Right lobe of liver (tissue), 6 donors: ENCODE measurements around the gene SLC4A5. TPM values are rescaled to one million over a fixed set of nuclear protein-coding genes. Genes with fewer than 3 reads are reported as not detected.

Source experiments
- ATAC-seq, 4 donors: fragments of 200-7000 bp; cut with Tn5 transposase; one replicate each; pipeline ENCODE4 v1.9.1; 2020; ENCODE audit warnings: mild to moderate bottlenecking in 4 of 4, moderate library complexity in 4 of 4
- DNase-seq, 3 donors: peaks; one replicate each; pipeline ENCODE4 v3.0.0-alpha.2; 2020
- H3K27ac ChIP-seq, 3 donors: fragments of 200-600 bp; one replicate each; pipeline ENCODE4 v1.8.0; 2022
- H3K27me3 ChIP-seq, 2 donors: fragments of 200-600 bp; one replicate each; pipeline ENCODE4 v1.8.0; 2022
- H3K36me3 ChIP-seq, 4 donors: fragments of 200-600 bp; sonication (generic) in 1 of 4; one replicate each; pipeline versions ENCODE4 v1.5.1 to v1.8.0; 2017 to 2022; ENCODE audit warnings: control low read depth in 1 of 4
- H3K4me1 ChIP-seq, 4 donors: fragments of 200-600 bp; sonication (generic) in 1 of 4; one replicate each; pipeline versions ENCODE4 v1.5.1 to v1.8.0; 2017 to 2022; ENCODE audit warnings: control low read depth in 1 of 4
- H3K4me3 ChIP-seq, 3 donors: fragments of 200-600 bp; one replicate each; pipeline ENCODE4 v1.8.0; 2022
- H3K9me3 ChIP-seq, 4 donors: fragments of 200-600 bp; sonication (generic) in 1 of 4; one replicate each; pipeline versions ENCODE4 v1.5.1 to v1.8.0; 2017 to 2022; ENCODE audit warnings: control low read depth in 1 of 4
- CTCF ChIP-seq, 4 donors: fragments of 200-600 bp in 3 of 4; fragments of 450-650 bp in 1 of 4; IDR thresholded peaks; one replicate each; pipeline versions ENCODE4 v1.5.1 to v1.8.0; 2016 to 2022; ENCODE audit warnings: antibody characterized with exemption in 4 of 4, mild to moderate bottlenecking in 2 of 4
- POLR2A ChIP-seq: fragments of 450-650 bp; IDR thresholded peaks from one replicate; pipeline ENCODE4 v1.6.1; 2017; ENCODE audit warnings: antibody characterized with exemption, mild to moderate bottlenecking
- WGBS: methylation state at CpG from one replicate; pipeline ENCODE4 v1.1.6; 2018; ENCODE audit warnings: low coverage, low lambda C conversion rate; ENCODE audit not compliant: insufficient coverage; ENCODE audit errors: missing lambda C conversion rate; 5-methylcytosine and 5-hydroxymethylcytosine counted together
- intact Hi-C, 2 donors: fragments of 100-400 bp; cut with DNase I; formaldehyde crosslinking; loops; one replicate each; pipeline versions ENCODE4 v1.11.2 to v1.14.1; 2022
- total RNA-seq, 6 experiments: library from RNA; depleted of rRNA in 2 of 6; stranded (reverse); fragments of >200 nt in 2 of 6; fragmentation: NEBNext Ultra II Directional in 3 of 6; extraction: Animal tissue kit (Norgen Biotek cat#: 25700) in 3 of 6; gene quantifications; one replicate each; pipeline versions ENCODE4 v1.1.0 to v1.2.4, GENCODE V29; 2016 to 2023
- donor health status: DM: no; HTN: yes; CAD: no.
- donor health status: DM: no; HTN: no; CAD: no.
- donor health status: DM: no; HTN: no; CAD: no.
- donor health status: DM: no; HTN: yes; CAD: no.
- donor health status: DM: no; HTN: yes; CAD: no.

The SLC4A5 gene
- total RNA-seq, 6 experiments from 2014 or later = 0.12 to 1.2 (median 0.68) TPM

DNA sequence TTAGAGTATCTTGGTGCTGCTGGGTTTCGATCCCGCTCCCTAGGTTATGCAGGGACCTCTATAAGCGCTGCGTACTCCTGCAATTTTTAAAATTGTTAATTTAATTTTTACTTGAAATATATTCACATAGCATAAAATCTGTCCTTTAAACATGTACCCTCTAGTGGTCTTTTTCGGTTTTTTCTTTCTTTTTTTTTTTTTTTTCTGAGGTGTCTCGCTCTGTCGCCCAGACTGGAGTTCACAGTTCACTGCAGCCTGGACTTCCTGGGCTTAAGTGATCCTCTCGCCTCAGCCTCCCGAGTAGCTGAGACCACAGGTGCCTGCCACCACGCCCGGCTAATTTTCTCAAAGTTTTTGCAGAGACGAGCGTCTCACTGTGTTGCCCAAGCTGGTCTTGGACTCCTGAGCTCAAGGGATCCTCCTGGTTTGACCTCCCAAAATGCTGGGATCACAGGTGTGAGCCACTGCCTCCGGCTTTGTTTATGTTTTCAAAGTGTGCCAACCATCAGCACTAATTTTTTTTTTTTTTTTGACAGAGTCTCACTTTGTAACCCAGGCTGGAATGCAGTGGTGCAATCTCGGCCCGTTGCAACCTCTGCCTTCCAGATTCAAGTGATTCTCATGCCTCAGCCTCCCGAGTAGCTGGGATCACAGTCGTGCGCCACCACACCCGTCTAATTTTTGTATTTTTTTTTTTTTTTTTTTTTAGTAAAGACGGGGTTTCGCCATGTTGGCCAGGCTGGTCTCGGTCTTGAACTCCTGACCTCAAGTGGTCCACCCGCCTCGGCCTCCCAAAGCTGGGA, 164.0 kb downstream of the SLC4A5 start:
- Histone ChIP-seq H3K27ac (peak overlapping the region in 1 of 3 donors; percentile 91), H3K36me3 (no peaks in the 10 kb centered on the region), H3K9me3 (no peaks in the 10 kb centered on the region), H3K4me1 (peaks cover 0 to 14% (median 0%) of the 10 kb centered on the region in 4 donors), H3K27me3 (no peaks in the 10 kb centered on the region), H3K4me3 (peak overlapping the region; percentile 83 to 85 (median 84))
- no peak for DNase-seq
- TF ChIP-seq CTCF (IDR thresholded peaks at IDR 0.05) = peak in 2 of 4 donors; percentile 19 to 23
- TF ChIP-seq POLR2A = no peak
- peak in 2 of 4 donors; percentile 1 to 27 for ATAC-seq
- WGBS = 38% methylated on average over 17 of the region's 25 CpGs
- intact Hi-C loops = no loop called here

DNA sequence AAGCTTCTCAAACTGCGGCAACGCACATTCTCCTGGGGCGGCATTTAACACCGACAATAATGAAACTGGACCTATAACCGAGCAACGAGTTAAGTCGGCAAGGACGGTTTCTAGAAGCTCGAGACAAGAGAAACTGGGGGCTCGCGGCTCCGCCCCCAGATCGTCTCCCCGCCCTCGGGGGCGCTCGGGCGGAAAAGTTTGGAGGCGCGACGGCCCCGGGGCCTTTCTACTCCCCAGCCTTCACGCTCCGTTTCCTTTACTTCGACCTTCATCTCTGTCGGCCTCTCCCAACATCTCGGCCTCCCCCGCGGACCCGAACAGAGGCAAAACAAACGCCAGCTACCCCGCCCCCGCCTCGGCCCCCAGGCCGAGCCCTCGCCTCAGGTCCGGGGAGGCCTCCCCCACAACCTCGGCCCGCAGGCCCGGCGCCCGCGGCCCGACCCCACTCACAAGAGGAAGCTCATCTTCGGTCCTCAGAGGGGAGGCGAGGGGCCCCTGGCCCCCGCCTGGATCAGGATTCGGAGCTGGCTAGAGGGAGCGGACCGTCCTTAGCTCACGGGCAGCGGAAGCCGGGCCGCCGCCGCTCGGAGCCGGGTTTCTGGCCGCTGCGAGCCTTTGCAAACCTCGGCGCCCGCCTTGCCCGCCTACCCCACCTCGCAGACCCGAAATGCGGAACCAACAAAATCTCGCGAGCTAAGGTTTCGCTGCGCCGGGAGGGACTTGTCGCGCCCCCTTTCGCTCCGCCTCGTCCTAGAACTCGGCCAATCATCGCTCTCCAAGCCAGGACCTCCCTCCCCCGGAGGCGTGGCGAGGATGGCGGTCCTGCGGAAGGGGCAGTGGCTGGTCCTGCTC, 164.8 kb downstream of the SLC4A5 start, which contains the start of gene MOB1A:
Gene MOB1A (minus strand): TSS at position 669 of the 852 bp plus-strand sequence. CDS start 205 bp downstream, at position 464.
- WGBS = under 1% methylated on average over 45 of the region's 84 CpGs
- intact Hi-C loops = no loop called here
- Histone ChIP-seq H3K27ac (peak within 1 kb of the TSS; percentile 67 to 91 (median 80)), H3K4me1 (peaks cover 0 to 14% (median 0%) of the 10 kb centered on the region in 4 donors), H3K9me3 (no peaks in the 10 kb centered on the region), H3K27me3 (no peaks in the 10 kb centered on the region), H3K4me3 (peak within 1 kb of the TSS; percentile 83 to 85 (median 84)), H3K36me3 (no peaks in the 10 kb centered on the region)
- TF ChIP-seq POLR2A = peak; percentile 89
- TF ChIP-seq CTCF (IDR thresholded peaks at IDR 0.05) = peak in 2 of 4 donors; percentile 16 to 28
- DNase-seq = peak; percentile 99
- ATAC-seq = peak; percentile 99 to 100 (median 99)

DNA sequence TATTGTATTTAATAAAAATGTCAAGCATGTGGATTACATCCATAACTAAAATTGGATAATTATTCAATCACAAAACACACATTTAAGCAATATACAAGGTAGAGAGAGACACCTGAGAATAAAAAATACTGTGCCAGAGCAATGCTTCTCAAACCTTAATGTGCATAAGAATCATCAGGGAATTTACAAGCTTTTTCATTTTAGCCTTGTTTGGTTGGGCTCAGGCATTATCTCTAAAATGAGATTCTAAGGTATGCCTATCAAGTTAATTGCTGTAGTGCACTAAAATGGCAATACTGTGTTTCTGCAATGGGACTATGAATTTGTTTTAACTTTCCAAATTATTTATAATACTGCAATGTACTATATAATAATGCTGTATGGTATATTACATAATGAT, 165.5 kb downstream of the SLC4A5 start:
- intact Hi-C loops = no loop called here
- Histone ChIP-seq H3K36me3 (no peaks in the 10 kb centered on the region), H3K4me3 (peak overlapping the region; percentile 83 to 85 (median 84)), H3K4me1 (peaks cover 0 to 14% (median 0%) of the 10 kb centered on the region in 4 donors), H3K9me3 (no peaks in the 10 kb centered on the region), H3K27me3 (no peaks in the 10 kb centered on the region), H3K27ac (peak overlapping the region; percentile 67 to 91 (median 80))
- no peak for TF ChIP-seq POLR2A
- TF ChIP-seq CTCF (IDR thresholded peaks at IDR 0.05) = no peak
- no peak for DNase-seq
- ATAC-seq = no peak

GRCh38 chr2:74174909-74175308, 168.3 kb downstream of the SLC4A5 start:
- no CpG with 5 or more reads among the region's 1 CpG for WGBS
- no peaks in the 10 kb centered on the region for H3K9me3 ChIP-seq
- ATAC-seq (no peak), DNase-seq (no peak)
- TF ChIP-seq CTCF (IDR thresholded peaks at IDR 0.05) (no peak), POLR2A (no peak)
- no peak overlapping the region for H3K27ac ChIP-seq
- intact Hi-C loops = no loop called here
- H3K4me3 ChIP-seq = no peak overlapping the region
- peaks cover 0 to 26% (median 5%) of the 10 kb centered on the region in 4 donors for H3K36me3 ChIP-seq
- H3K4me1 ChIP-seq = peaks cover 0 to 14% (median 0%) of the 10 kb centered on the region in 4 donors
- no peaks in the 10 kb centered on the region for H3K27me3 ChIP-seq
